ENCODE results near the gene KHDC1. TPM values are rescaled to one million over a fixed set of nuclear protein-coding genes. Genes with fewer than 3 reads are reported as not detected.

KHDC1 gene
- total and polyA plus RNA-seq, 2 of the 4 experiments (the other 2 are of a cell fraction) = 1.6 to 5.5 TPM

DNA sequence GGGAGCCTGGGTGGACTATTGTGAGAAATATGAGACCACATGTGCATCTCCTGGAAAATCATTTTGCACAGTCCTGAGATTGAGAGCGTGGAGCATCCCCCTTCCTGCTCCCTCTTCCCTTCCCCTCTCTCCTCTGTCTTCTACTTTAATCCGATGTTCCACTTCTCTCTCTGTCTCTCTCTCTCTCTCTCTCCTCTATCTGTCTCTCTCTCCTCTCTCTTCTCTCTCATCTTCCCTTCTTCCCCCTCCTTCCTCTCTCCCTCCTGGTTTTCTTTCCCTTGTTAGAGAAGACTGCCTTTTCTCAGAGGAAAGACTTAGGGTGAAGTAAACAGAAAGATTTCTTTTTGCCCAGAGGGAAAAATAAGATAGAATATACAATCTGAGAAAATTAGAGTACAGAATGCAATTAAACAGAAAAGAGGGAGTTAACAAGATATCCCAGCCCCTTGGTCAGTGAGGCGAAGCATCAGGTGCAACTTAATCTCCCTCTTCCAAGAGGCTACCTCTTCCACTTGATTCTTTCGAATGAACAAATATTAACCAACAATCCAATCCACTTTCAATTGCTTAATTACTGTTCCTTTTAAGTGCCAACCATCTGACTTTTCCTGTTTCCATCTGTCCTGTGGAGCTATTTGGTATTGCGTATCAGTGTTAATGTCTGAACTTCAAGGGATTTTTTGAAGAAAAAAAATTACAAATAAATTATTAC, 14.6 kb downstream of the KHDC1 start:
- Histone ChIP-seq H4K5ac (ENCODE audit: low read depth, low read length) (no peak overlapping the region), H3K18ac (ENCODE audit: low read depth, low read length) (no peak overlapping the region), H3K9ac (ENCODE audit: low read depth, low read length) (no peak overlapping the region), H3K79me1 (ENCODE audit: low read depth in 1 of 2, low read length in 2 of 2) (no peaks in the 10 kb centered on the region), H3K4me1 (ENCODE audit: control insufficient read depth, insufficient read depth, low read length) (no peaks in the 10 kb centered on the region), H2AK5ac (ENCODE audit: low read depth, low read length) (no peak overlapping the region), H2BK20ac (ENCODE audit: low read depth, low read length) (no peak overlapping the region), H3K56ac (ENCODE audit: extremely low read depth, insufficient read depth, low read length) (no peak overlapping the region), H3K4me3 (ENCODE audit: insufficient read depth, low read depth, low read length) (no peak overlapping the region), H2AK9ac (replicated peaks; ENCODE audit: low read depth, low read length, poor library complexity) (no peak overlapping the region), H2BK120ac (ENCODE audit: low read depth, low read length) (no peak overlapping the region), H4K91ac (ENCODE audit: insufficient read depth, low read depth, low read length) (no peak overlapping the region), H3K9me3 (ENCODE audit: control insufficient read depth, insufficient read depth, low read length) (no peaks in the 10 kb centered on the region), H2AFZ (replicated peaks; ENCODE audit: low read length, poor library complexity) (no peak overlapping the region), H2BK5ac (ENCODE audit: low read depth, low read length, poor library complexity, severe bottlenecking) (no peak overlapping the region), H3K4me2 (ENCODE audit: low read depth, low read length) (no peak overlapping the region), H3K27ac (ENCODE audit: insufficient read depth, low read length) (no peak overlapping the region), H3K4ac (ENCODE audit: low read depth, low read length) (no peak overlapping the region), H2BK15ac (ENCODE audit: low read depth, low read length) (no peak overlapping the region), H4K20me1 (ENCODE audit: insufficient read depth, low read length) (no peaks in the 10 kb centered on the region), H4K8ac (ENCODE audit: low read depth in 2 of 2, low read length in 2 of 2) (no peak overlapping the region), H3K27me3 (ENCODE audit: control insufficient read depth, insufficient read depth, low read length) (no peaks in the 10 kb centered on the region), H3K23ac (ENCODE audit: low read depth, low read length) (no peak overlapping the region), H3K14ac (replicated peaks; ENCODE audit: low read depth, low read length) (no peak overlapping the region), H3K9me1 (ENCODE audit: insufficient read depth, low read length) (no peaks in the 10 kb centered on the region), H3K36me3 (ENCODE audit: control insufficient read depth, insufficient read depth, low read length) (no peaks in the 10 kb centered on the region)
- ATAC-seq (ENCODE audit: low read depth) (no peak), DNase-seq (no peak)
- intact Hi-C loops (cut with micrococcal nuclease) (no loop called here), dilution Hi-C loops (cut with HindIII; ENCODE audit: low sequenced_read_pairs, unreplicated experiment) (no loop called here), in situ Hi-C loops (cut with MboI; ENCODE audit: low sequenced_read_pairs) (no loop called here)
- ChIA-PET POLR2A (ENCODE audit: unreplicated experiment) (no interaction called here), CTCF (interaction anchor here (1.1 kb wide), 1 partner anchor 10 kb away, joined by 3 read pairs; no protein-coding TSS in a partner anchor)
- TF ChIP-seq CEBPB (IDR thresholded peaks at IDR 0.05; ENCODE audit: low read depth, low read length) = no peak
- no peak for TF ChIP-seq FOS (IDR thresholded peaks at IDR 0.05; ENCODE audit: low read depth, low read length)
- TF ChIP-seq, protein P1, sequence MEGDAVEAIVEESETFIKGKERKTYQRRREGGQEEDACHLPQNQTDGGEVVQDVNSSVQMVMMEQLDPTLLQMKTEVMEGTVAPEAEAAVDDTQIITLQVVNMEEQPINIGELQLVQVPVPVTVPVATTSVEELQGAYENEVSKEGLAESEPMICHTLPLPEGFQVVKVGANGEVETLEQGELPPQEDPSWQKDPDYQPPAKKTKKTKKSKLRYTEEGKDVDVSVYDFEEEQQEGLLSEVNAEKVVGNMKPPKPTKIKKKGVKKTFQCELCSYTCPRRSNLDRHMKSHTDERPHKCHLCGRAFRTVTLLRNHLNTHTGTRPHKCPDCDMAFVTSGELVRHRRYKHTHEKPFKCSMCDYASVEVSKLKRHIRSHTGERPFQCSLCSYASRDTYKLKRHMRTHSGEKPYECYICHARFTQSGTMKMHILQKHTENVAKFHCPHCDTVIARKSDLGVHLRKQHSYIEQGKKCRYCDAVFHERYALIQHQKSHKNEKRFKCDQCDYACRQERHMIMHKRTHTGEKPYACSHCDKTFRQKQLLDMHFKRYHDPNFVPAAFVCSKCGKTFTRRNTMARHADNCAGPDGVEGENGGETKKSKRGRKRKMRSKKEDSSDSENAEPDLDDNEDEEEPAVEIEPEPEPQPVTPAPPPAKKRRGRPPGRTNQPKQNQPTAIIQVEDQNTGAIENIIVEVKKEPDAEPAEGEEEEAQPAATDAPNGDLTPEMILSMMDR (conservative IDR thresholded peaks at IDR 0.05; ENCODE audit: low read depth, low read length) = no peak
- TF ChIP-seq, protein P2, sequence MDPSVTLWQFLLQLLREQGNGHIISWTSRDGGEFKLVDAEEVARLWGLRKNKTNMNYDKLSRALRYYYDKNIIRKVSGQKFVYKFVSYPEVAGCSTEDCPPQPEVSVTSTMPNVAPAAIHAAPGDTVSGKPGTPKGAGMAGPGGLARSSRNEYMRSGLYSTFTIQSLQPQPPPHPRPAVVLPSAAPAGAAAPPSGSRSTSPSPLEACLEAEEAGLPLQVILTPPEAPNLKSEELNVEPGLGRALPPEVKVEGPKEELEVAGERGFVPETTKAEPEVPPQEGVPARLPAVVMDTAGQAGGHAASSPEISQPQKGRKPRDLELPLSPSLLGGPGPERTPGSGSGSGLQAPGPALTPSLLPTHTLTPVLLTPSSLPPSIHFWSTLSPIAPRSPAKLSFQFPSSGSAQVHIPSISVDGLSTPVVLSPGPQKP (IDR thresholded peaks at IDR 0.05; ENCODE audit: borderline replicate concordance, low read depth, low read length) = no peak
- TF ChIP-seq, protein P3, sequence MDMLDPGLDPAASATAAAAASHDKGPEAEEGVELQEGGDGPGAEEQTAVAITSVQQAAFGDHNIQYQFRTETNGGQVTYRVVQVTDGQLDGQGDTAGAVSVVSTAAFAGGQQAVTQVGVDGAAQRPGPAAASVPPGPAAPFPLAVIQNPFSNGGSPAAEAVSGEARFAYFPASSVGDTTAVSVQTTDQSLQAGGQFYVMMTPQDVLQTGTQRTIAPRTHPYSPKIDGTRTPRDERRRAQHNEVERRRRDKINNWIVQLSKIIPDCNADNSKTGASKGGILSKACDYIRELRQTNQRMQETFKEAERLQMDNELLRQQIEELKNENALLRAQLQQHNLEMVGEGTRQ (IDR thresholded peaks at IDR 0.05; ENCODE audit: low read depth, low read length) = no peak
- no peak for TF ChIP-seq MAZ (IDR thresholded peaks at IDR 0.05; ENCODE audit: borderline replicate concordance, low read depth, low read length)
- TF ChIP-seq MAFK (IDR thresholded peaks at IDR 0.05; ENCODE audit: low read depth, low read length) = no peak
- no peak for TF ChIP-seq MXI1 (IDR thresholded peaks at IDR 0.05; ENCODE audit: borderline replicate concordance, low read depth, low read length)
- no peak for TF ChIP-seq CHD1 (IDR thresholded peaks at IDR 0.05; ENCODE audit: low read depth, low read length)
- WGBS, 2 experiments (ENCODE audit: extremely low coverage in 2 of 2, insufficient read length in 1 of 2) = no CpG with 5 or more reads among the region's 5 CpGs
- BruUV-seq (replicated peaks) = no TSS peak
